ENCODE measurements around the gene SERPINA1. TPM values are rescaled to one million over a fixed set of nuclear protein-coding genes. Genes with fewer than 3 reads are reported as not detected.

SERPINA1 gene
- total and polyA plus RNA-seq, 2 of the 13 experiments (the other 11 are each of a cell fraction or from before 2014, with no cell fraction given), result 3,266 to 11,015 TPM

GRCh38 chr14:94400422-94400841, 12.0 kb upstream of the SERPINA1 start (continued):
- TF ChIP-seq, protein P1, sequence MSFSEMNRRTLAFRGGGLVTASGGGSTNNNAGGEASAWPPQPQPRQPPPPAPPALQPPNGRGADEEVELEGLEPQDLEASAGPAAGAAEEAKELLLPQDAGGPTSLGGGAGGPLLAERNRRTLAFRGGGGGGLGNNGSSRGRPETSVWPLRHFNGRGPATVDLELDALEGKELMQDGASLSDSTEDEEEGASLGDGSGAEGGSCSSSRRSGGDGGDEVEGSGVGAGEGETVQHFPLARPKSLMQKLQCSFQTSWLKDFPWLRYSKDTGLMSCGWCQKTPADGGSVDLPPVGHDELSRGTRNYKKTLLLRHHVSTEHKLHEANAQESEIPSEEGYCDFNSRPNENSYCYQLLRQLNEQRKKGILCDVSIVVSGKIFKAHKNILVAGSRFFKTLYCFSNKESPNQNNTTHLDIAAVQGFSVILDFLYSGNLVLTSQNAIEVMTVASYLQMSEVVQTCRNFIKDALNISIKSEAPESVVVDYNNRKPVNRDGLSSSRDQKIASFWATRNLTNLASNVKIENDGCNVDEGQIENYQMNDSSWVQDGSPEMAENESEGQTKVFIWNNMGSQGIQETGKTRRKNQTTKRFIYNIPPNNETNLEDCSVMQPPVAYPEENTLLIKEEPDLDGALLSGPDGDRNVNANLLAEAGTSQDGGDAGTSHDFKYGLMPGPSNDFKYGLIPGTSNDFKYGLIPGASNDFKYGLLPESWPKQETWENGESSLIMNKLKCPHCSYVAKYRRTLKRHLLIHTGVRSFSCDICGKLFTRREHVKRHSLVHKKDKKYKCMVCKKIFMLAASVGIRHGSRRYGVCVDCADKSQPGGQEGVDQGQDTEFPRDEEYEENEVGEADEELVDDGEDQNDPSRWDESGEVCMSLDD (CRISPR knock-in tag; IDR thresholded peaks at IDR 0.05; ENCODE audit: borderline replicate concordance), result no peak
- TF ChIP-seq TCF12 (IDR thresholded peaks at IDR 0.05) (no peak), TCF12 (CRISPR knock-in tag; IDR thresholded peaks at IDR 0.05) (no peak), ZNF142 (CRISPR knock-in tag; IDR thresholded peaks at IDR 0.05) (no peak), ZNF7 (CRISPR knock-in tag; IDR thresholded peaks at IDR 0.05) (no peak), HNRNPUL1 (IDR thresholded peaks at IDR 0.05; ENCODE audit: low read depth, low read length) (no peak), ZNF292 (CRISPR knock-in tag; IDR thresholded peaks at IDR 0.05; ENCODE audit: borderline replicate concordance, low read depth) (peak; percentile 60; the same call in 1 of the 2 replicates), CAMTA2 (CRISPR knock-in tag; IDR thresholded peaks at IDR 0.05; ENCODE audit: borderline replicate concordance) (no peak), PITX1 (CRISPR knock-in tag; IDR thresholded peaks at IDR 0.05) (peak; percentile 64; the same call in 1 of the 2 replicates), ZNF777 (CRISPR knock-in tag; IDR thresholded peaks at IDR 0.05) (no peak), HDAC1 (CRISPR knock-in tag; IDR thresholded peaks at IDR 0.05) (peak; percentile 56)
- TF ChIP-seq, protein P2, sequence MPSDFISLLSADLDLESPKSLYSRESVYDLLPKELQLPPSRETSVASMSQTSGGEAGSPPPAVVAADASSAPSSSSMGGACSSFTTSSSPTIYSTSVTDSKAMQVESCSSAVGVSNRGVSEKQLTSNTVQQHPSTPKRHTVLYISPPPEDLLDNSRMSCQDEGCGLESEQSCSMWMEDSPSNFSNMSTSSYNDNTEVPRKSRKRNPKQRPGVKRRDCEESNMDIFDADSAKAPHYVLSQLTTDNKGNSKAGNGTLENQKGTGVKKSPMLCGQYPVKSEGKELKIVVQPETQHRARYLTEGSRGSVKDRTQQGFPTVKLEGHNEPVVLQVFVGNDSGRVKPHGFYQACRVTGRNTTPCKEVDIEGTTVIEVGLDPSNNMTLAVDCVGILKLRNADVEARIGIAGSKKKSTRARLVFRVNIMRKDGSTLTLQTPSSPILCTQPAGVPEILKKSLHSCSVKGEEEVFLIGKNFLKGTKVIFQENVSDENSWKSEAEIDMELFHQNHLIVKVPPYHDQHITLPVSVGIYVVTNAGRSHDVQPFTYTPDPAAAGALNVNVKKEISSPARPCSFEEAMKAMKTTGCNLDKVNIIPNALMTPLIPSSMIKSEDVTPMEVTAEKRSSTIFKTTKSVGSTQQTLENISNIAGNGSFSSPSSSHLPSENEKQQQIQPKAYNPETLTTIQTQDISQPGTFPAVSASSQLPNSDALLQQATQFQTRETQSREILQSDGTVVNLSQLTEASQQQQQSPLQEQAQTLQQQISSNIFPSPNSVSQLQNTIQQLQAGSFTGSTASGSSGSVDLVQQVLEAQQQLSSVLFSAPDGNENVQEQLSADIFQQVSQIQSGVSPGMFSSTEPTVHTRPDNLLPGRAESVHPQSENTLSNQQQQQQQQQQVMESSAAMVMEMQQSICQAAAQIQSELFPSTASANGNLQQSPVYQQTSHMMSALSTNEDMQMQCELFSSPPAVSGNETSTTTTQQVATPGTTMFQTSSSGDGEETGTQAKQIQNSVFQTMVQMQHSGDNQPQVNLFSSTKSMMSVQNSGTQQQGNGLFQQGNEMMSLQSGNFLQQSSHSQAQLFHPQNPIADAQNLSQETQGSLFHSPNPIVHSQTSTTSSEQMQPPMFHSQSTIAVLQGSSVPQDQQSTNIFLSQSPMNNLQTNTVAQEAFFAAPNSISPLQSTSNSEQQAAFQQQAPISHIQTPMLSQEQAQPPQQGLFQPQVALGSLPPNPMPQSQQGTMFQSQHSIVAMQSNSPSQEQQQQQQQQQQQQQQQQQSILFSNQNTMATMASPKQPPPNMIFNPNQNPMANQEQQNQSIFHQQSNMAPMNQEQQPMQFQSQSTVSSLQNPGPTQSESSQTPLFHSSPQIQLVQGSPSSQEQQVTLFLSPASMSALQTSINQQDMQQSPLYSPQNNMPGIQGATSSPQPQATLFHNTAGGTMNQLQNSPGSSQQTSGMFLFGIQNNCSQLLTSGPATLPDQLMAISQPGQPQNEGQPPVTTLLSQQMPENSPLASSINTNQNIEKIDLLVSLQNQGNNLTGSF (CRISPR knock-in tag; IDR thresholded peaks at IDR 0.05), result no peak
- TF ChIP-seq, protein P3, sequence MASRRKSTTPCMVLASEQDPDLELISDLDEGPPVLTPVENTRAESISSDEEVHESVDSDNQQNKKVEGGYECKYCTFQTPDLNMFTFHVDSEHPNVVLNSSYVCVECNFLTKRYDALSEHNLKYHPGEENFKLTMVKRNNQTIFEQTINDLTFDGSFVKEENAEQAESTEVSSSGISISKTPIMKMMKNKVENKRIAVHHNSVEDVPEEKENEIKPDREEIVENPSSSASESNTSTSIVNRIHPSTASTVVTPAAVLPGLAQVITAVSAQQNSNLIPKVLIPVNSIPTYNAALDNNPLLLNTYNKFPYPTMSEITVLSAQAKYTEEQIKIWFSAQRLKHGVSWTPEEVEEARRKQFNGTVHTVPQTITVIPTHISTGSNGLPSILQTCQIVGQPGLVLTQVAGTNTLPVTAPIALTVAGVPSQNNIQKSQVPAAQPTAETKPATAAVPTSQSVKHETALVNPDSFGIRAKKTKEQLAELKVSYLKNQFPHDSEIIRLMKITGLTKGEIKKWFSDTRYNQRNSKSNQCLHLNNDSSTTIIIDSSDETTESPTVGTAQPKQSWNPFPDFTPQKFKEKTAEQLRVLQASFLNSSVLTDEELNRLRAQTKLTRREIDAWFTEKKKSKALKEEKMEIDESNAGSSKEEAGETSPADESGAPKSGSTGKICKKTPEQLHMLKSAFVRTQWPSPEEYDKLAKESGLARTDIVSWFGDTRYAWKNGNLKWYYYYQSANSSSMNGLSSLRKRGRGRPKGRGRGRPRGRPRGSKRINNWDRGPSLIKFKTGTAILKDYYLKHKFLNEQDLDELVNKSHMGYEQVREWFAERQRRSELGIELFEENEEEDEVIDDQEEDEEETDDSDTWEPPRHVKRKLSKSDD (CRISPR knock-in tag; IDR thresholded peaks at IDR 0.05; ENCODE audit: low read depth), result no peak
